NB4 (cell line): ENCODE results near the gene DNAJC15.

Experiments
- MAX ChIP-seq: IDR thresholded peaks from 2 replicates; pipeline ENCODE4 v1.6.1; 2011; ENCODE audit warnings: low read depth, low read length
- MYC ChIP-seq: IDR thresholded peaks from 2 replicates; pipeline ENCODE4 v1.6.1; 2011; ENCODE audit warnings: low read depth, low read length
- POLR2A ChIP-seq: IDR thresholded peaks from 2 replicates; pipeline ENCODE4 v1.6.1; 2011; ENCODE audit warnings: mild to moderate bottlenecking; ENCODE audit not compliant: insufficient read length; ENCODE audit errors: extremely low read depth
- TF ChIP-seq, protein P1 (sequence below): IDR thresholded peaks from one replicate; pipeline ENCODE4 v1.5.1; 2012; ENCODE audit warnings: low read depth, low read length

GRCh38 chr13:43145534-43146196 lies 122.3 kb downstream of the DNAJC15 start:
- TF ChIP-seq, protein P1, sequence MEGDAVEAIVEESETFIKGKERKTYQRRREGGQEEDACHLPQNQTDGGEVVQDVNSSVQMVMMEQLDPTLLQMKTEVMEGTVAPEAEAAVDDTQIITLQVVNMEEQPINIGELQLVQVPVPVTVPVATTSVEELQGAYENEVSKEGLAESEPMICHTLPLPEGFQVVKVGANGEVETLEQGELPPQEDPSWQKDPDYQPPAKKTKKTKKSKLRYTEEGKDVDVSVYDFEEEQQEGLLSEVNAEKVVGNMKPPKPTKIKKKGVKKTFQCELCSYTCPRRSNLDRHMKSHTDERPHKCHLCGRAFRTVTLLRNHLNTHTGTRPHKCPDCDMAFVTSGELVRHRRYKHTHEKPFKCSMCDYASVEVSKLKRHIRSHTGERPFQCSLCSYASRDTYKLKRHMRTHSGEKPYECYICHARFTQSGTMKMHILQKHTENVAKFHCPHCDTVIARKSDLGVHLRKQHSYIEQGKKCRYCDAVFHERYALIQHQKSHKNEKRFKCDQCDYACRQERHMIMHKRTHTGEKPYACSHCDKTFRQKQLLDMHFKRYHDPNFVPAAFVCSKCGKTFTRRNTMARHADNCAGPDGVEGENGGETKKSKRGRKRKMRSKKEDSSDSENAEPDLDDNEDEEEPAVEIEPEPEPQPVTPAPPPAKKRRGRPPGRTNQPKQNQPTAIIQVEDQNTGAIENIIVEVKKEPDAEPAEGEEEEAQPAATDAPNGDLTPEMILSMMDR, result no peak
- TF ChIP-seq POLR2A (no peak), MYC (no peak), MAX (no peak)
